K562 (cell line): Measurements from ENCODE around the gene RPL27. TPM values are rescaled to one million over a fixed set of nuclear protein-coding genes. Genes with fewer than 3 reads are reported as not detected.

ENCODE experiments used
- CEBPB ChIP-seq: fragments of 450-650 bp; IDR thresholded peaks from 2 replicates; pipeline ENCODE4 v1.6.1; 2016; ENCODE audit warnings: missing genetic modification characterization, missing compliant biosample characterization
- KDM4B ChIP-seq, 2 experiments: fragments of 450-650 bp in 1 of 2; sonication (generic) in 1 of 2; IDR thresholded peaks; 2 replicates each; pipeline ENCODE4 v1.6.1; 2016 to 2017; ENCODE audit warnings: borderline replicate concordance in 2 of 2, antibody characterized with exemption in 1 of 2, low read depth in 1 of 2, mild to moderate bottlenecking in 1 of 2
- KLF6 ChIP-seq: fragments of 250-450 bp; sonication (Bioruptor Pico); IDR thresholded peaks from 2 replicates; pipeline ENCODE4 v1.4.0; 2020; ENCODE audit warnings: mild to moderate bottlenecking, moderate library complexity, borderline replicate concordance
- MEF2D ChIP-seq: conservative IDR thresholded peaks from 2 replicates; pipeline ENCODE4 v1.6.1; 2016; ENCODE audit warnings: low read depth, missing genetic modification characterization, missing compliant biosample characterization
- SETDB1 ChIP-seq: IDR thresholded peaks from one replicate; pipeline ENCODE4 v1.6.1; 2012; ENCODE audit warnings: low read length, control low read depth, inconsistent platforms
- STAT5A ChIP-seq: IDR thresholded peaks from 2 replicates; pipeline ENCODE4 v1.6.1; 2012; ENCODE audit warnings: low read length, inconsistent platforms, borderline replicate concordance
- TAF15 ChIP-seq: fragments of 200-400 bp; formaldehyde crosslinking; IDR thresholded peaks from 2 replicates; pipeline ENCODE4 v1.6.1; 2017; ENCODE audit warnings: mild to moderate bottlenecking, low read depth, low read length, moderate library complexity
- TAL1 ChIP-seq: fragments of 450-650 bp; IDR thresholded peaks from 2 replicates; pipeline ENCODE4 v1.6.1; 2016; ENCODE audit warnings: mild to moderate bottlenecking
- TFAM ChIP-seq: fragments of 250-450 bp; sonication (Bioruptor Pico); conservative IDR thresholded peaks from 2 replicates; pipeline ENCODE4 v1.5.0; 2021; ENCODE audit warnings: mild to moderate bottlenecking, moderate library complexity
- TOE1 ChIP-seq, 2 experiments: fragments of 450-650 bp in 1 of 2; sonication (generic) in 1 of 2; formaldehyde crosslinking in 1 of 2; IDR thresholded peaks; 2 replicates each; pipeline versions ENCODE4 v1.7.1 to v1.8.0; 2016 to 2022; ENCODE audit warnings: borderline replicate concordance in 2 of 2, mild to moderate bottlenecking in 2 of 2, antibody characterized with exemption in 1 of 2, inconsistent platforms in 1 of 2, low read depth in 1 of 2, missing genetic modification reagents in 1 of 2, moderate library complexity in 1 of 2
- polyA plus RNA-seq, 8 experiments: library from polyadenylated mRNA; depleted of rRNA in 4 of 8; stranded (reverse) in 5 of 8; unstranded in 3 of 8; fragments of >200 nt; fragmentation: Nextera tagmentation in 2 of 8; fragmentation: Illumina TruSeq in 1 of 8; extraction: Ambion mirVana in 2 of 8; extraction: Trizol in 1 of 8; gene quantifications; 2 replicates each; pipeline versions ENCODE4 v1.2.1 to v1.2.3, GENCODE V29; 2011 to 2014; ENCODE audit warnings: inconsistent platforms in 1 of 8, missing spikeins in 1 of 8
- total RNA-seq, 7 experiments: library from RNA; depleted of rRNA in 6 of 7; stranded (reverse); fragments of >200 nt in 6 of 7; fragmentation: Illumina TruSeq in 2 of 7; extraction: Trizol in 2 of 7; gene quantifications; 2 replicates each; pipeline versions ENCODE4 v1.2.1 to v1.2.3, GENCODE V29; 2011 to 2021; ENCODE audit warnings: low replicate concordance in 1 of 7
- TF ChIP-seq, protein P1 (sequence below): fragments of 150-350 bp; IDR thresholded peaks from 2 replicates; pipeline ENCODE4 v1.6.1; 2014; ENCODE audit warnings: low read depth, mild to moderate bottlenecking, low read length, borderline replicate concordance
- TF ChIP-seq, protein P2 (sequence below): fragments of 200-400 bp; formaldehyde crosslinking; IDR thresholded peaks from 2 replicates; pipeline ENCODE4 v1.6.1; 2017; ENCODE audit warnings: mild to moderate bottlenecking, low read depth, low read length, moderate library complexity
- TF ChIP-seq, protein P3 (sequence below): fragments of 450-650 bp; conservative IDR thresholded peaks from 2 replicates; pipeline ENCODE4 v1.6.1; 2016; ENCODE audit warnings: missing genetic modification characterization, low read depth, mild to moderate bottlenecking, control low read depth, missing compliant biosample characterization

The RPL27 gene
- total and polyA plus RNA-seq, 9 of the 15 experiments (the other 6 are each of a cell fraction or from before 2014, with no cell fraction given), result 1,539 to 6,155 (median 3,710) TPM

DNA sequence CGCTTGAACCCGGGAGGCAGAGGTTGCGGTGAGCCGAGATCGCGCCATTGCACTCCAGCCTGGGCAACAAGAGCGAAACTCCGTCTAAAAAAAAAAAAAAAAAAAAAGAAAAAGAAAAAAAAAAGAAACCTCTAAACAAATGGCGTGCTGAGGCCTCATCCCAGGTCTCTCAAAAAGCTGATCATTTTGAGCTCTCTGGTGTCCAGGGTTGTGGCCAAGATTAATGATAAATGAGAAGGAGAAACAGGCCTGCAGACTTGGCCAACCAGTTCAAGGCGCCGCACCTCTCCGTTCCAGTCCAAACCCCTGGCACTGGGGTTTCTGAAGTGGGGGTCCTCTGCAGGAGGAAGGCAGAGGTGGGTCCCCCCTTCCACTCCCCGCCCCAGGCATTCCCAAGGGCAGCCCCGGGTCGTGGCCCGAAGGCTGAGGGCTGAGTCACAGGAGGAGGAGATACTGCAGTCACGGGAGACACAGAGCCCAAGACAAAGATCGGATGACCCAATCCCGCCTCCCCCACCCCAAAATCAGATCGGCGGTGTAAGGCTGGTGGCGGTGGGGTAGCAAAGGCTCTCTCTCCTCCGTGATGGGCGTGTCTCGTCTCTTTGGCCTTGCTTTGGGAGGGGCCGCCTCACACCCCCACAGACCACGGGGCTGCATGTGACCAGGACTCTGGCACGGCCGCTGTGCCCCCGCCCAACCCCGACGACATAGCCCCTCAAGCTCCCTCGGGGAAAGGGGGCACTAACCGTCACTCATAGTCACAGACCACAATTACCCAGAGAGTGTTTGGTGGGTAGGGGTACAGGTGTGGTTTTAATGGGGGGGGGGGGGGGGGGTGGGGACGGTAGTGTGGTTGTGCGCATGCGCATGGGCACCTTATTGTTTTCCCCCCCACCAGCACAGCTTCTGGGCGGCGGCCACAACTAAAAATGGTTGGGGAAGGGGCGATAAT is 22.8 kb downstream of the RPL27 start (continued):
- TF ChIP-seq, protein P1, sequence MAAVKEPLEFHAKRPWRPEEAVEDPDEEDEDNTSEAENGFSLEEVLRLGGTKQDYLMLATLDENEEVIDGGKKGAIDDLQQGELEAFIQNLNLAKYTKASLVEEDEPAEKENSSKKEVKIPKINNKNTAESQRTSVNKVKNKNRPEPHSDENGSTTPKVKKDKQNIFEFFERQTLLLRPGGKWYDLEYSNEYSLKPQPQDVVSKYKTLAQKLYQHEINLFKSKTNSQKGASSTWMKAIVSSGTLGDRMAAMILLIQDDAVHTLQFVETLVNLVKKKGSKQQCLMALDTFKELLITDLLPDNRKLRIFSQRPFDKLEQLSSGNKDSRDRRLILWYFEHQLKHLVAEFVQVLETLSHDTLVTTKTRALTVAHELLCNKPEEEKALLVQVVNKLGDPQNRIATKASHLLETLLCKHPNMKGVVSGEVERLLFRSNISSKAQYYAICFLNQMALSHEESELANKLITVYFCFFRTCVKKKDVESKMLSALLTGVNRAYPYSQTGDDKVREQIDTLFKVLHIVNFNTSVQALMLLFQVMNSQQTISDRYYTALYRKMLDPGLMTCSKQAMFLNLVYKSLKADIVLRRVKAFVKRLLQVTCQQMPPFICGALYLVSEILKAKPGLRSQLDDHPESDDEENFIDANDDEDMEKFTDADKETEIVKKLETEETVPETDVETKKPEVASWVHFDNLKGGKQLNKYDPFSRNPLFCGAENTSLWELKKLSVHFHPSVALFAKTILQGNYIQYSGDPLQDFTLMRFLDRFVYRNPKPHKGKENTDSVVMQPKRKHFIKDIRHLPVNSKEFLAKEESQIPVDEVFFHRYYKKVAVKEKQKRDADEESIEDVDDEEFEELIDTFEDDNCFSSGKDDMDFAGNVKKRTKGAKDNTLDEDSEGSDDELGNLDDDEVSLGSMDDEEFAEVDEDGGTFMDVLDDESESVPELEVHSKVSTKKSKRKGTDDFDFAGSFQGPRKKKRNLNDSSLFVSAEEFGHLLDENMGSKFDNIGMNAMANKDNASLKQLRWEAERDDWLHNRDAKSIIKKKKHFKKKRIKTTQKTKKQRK, result no peak
- TF ChIP-seq TAF15, result no peak
- peak; percentile 84 for TF ChIP-seq CEBPB
- TF ChIP-seq STAT5A, result no peak; the same call in 1 of the 2 replicates
- TF ChIP-seq MEF2D (tag), result 0 out of 2 replicates have a peak, but pooled peaks have one; percentile 23
- TF ChIP-seq KDM4B (IDR thresholded peaks at IDR 0.05; ENCODE audit: borderline replicate concordance in 2 of 2, low read depth in 1 of 2), result no peak
- TF ChIP-seq, protein P2, sequence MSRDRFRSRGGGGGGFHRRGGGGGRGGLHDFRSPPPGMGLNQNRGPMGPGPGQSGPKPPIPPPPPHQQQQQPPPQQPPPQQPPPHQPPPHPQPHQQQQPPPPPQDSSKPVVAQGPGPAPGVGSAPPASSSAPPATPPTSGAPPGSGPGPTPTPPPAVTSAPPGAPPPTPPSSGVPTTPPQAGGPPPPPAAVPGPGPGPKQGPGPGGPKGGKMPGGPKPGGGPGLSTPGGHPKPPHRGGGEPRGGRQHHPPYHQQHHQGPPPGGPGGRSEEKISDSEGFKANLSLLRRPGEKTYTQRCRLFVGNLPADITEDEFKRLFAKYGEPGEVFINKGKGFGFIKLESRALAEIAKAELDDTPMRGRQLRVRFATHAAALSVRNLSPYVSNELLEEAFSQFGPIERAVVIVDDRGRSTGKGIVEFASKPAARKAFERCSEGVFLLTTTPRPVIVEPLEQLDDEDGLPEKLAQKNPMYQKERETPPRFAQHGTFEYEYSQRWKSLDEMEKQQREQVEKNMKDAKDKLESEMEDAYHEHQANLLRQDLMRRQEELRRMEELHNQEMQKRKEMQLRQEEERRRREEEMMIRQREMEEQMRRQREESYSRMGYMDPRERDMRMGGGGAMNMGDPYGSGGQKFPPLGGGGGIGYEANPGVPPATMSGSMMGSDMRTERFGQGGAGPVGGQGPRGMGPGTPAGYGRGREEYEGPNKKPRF, result no peak
- peak; percentile 93; the same call in 1 of the 2 replicates for TF ChIP-seq TOE1 (IDR thresholded peaks at IDR 0.05; ENCODE audit: borderline replicate concordance)
- no peak for TF ChIP-seq TOE1 (CRISPR knock-in tag; IDR thresholded peaks at IDR 0.05; ENCODE audit: borderline replicate concordance, low read depth)
- no peak for TF ChIP-seq SETDB1
- no peak for TF ChIP-seq TFAM (CRISPR knock-in tag)
- TF ChIP-seq, protein P3, sequence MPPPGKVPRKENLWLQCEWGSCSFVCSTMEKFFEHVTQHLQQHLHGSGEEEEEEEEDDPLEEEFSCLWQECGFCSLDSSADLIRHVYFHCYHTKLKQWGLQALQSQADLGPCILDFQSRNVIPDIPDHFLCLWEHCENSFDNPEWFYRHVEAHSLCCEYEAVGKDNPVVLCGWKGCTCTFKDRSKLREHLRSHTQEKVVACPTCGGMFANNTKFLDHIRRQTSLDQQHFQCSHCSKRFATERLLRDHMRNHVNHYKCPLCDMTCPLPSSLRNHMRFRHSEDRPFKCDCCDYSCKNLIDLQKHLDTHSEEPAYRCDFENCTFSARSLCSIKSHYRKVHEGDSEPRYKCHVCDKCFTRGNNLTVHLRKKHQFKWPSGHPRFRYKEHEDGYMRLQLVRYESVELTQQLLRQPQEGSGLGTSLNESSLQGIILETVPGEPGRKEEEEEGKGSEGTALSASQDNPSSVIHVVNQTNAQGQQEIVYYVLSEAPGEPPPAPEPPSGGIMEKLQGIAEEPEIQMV (tag), result no peak
- TF ChIP-seq TAL1, result 0 out of 2 replicates have a peak, but pooled peaks have one; percentile 15
- peak; percentile 54; the same call in 1 of the 2 replicates for TF ChIP-seq KLF6 (CRISPR knock-in tag)
